DOHH2 (cell line): ENCODE results near the gene KLHL42.

Experiments used
- H3F3A ChIP-seq: fragments of 200-600 bp; sonication (generic), shearing (Covaris generic); 2 replicates; pipeline ENCODE4 v1.6.0; 2016; ENCODE audit warnings: antibody characterized with exemption, mild to moderate bottlenecking; ENCODE audit not compliant: control insufficient read depth, insufficient read depth
- H3K27ac ChIP-seq: fragments of 200-600 bp; sonication (generic); 2 replicates; pipeline ENCODE4 v1.5.1; 2014; ENCODE audit warnings: low read depth, mild to moderate bottlenecking, low read length, moderate library complexity
- H3K27me3 ChIP-seq: fragments of 200-600 bp; sonication (generic); 2 replicates; pipeline ENCODE4 v1.6.1; 2014; ENCODE audit warnings: mild to moderate bottlenecking, low read length, mixed read lengths; ENCODE audit not compliant: control insufficient read depth
- H3K36me3 ChIP-seq: fragments of 200-600 bp; sonication (generic); 2 replicates; pipeline ENCODE4 v1.6.1; 2014; ENCODE audit warnings: mild to moderate bottlenecking, low read length, moderate library complexity, mixed read lengths; ENCODE audit not compliant: control insufficient read depth
- H3K4me1 ChIP-seq: fragments of 200-600 bp; sonication (generic); 2 replicates; pipeline ENCODE4 v1.6.1; 2014; ENCODE audit warnings: mild to moderate bottlenecking, low read length, mixed read lengths; ENCODE audit not compliant: control insufficient read depth
- H3K4me2 ChIP-seq: fragments of 200-600 bp; sonication (generic); 2 replicates; pipeline ENCODE4 v1.6.0; 2014; ENCODE audit warnings: mild to moderate bottlenecking, low read length, moderate library complexity
- H3K4me3 ChIP-seq: fragments of 200-600 bp; sonication (generic); 2 replicates; pipeline ENCODE4 v1.5.1; 2014; ENCODE audit warnings: mild to moderate bottlenecking, low read length, mixed read lengths
- H3K79me2 ChIP-seq: fragments of 200-600 bp; sonication (generic); 2 replicates; pipeline ENCODE4 v1.6.1; 2014; ENCODE audit warnings: mild to moderate bottlenecking, low read length, mixed read lengths; ENCODE audit not compliant: control insufficient read depth
- H3K9me2 ChIP-seq: fragments of 200-600 bp; sonication (generic); replicated peaks from 2 replicates; pipeline ENCODE4 v1.6.1; 2014; ENCODE audit warnings: mild to moderate bottlenecking, low read length, mixed read lengths; ENCODE audit not compliant: control insufficient read depth
- H3K9me3 ChIP-seq: fragments of 200-600 bp; sonication (generic); 2 replicates; pipeline ENCODE4 v1.6.1; 2014; ENCODE audit warnings: antibody characterized with exemption, low read length, mixed read lengths; ENCODE audit not compliant: control insufficient read depth, insufficient read depth
- H4K20me1 ChIP-seq: fragments of 200-600 bp; sonication (generic); 2 replicates; pipeline ENCODE4 v1.6.0; 2014; ENCODE audit warnings: low read depth, mild to moderate bottlenecking, antibody characterized with exemption, low read length, moderate library complexity; ENCODE audit not compliant: control insufficient read depth, insufficient read depth
- EZH2phosphoT487 ChIP-seq: fragments of 200-600 bp; sonication (generic); IDR thresholded peaks from 2 replicates; pipeline ENCODE4 v1.6.1; 2017; ENCODE audit warnings: borderline replicate concordance, mild to moderate bottlenecking, antibody characterized with exemption, low read length, moderate library complexity, mixed read lengths
- TF ChIP-seq, protein P1 (sequence below): fragments of 200-600 bp; sonication (generic); IDR thresholded peaks from one replicate; pipeline ENCODE4 v1.5.1; 2014; ENCODE audit warnings: antibody characterized with exemption, mild to moderate bottlenecking, low read depth, low read length; ENCODE audit not compliant: poor library complexity, severe bottlenecking

KLHL42 gene

GRCh38 chr12:27747111-27747820 is 32.8 kb upstream of the KLHL42 start:
- Histone ChIP-seq H4K20me1 (no peaks in the 10 kb centered on the region), H3K36me3 (peaks cover 57% of the 10 kb centered on the region), H3K4me3 (no peak overlapping the region), H3K27ac (no peak overlapping the region), H3K79me2 (peaks cover 3% of the 10 kb centered on the region), H3K4me1 (no peaks in the 10 kb centered on the region), H3K27me3 (no peaks in the 10 kb centered on the region), H3K9me3 (no peaks in the 10 kb centered on the region), H3F3A (no peaks in the 10 kb centered on the region), H3K4me2 (no peak overlapping the region), H3K9me2 (no peaks in the 10 kb centered on the region)
- TF ChIP-seq, protein P1, sequence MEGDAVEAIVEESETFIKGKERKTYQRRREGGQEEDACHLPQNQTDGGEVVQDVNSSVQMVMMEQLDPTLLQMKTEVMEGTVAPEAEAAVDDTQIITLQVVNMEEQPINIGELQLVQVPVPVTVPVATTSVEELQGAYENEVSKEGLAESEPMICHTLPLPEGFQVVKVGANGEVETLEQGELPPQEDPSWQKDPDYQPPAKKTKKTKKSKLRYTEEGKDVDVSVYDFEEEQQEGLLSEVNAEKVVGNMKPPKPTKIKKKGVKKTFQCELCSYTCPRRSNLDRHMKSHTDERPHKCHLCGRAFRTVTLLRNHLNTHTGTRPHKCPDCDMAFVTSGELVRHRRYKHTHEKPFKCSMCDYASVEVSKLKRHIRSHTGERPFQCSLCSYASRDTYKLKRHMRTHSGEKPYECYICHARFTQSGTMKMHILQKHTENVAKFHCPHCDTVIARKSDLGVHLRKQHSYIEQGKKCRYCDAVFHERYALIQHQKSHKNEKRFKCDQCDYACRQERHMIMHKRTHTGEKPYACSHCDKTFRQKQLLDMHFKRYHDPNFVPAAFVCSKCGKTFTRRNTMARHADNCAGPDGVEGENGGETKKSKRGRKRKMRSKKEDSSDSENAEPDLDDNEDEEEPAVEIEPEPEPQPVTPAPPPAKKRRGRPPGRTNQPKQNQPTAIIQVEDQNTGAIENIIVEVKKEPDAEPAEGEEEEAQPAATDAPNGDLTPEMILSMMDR = no peak
- TF ChIP-seq EZH2phosphoT487 = no peak

GRCh38 chr12:27751386-27752047 is 28.5 kb upstream of the KLHL42 start:
- Histone ChIP-seq H4K20me1 (no peaks in the 10 kb centered on the region), H3K4me3 (no peak overlapping the region), H3K36me3 (peaks cover 51% of the 10 kb centered on the region), H3K9me3 (no peaks in the 10 kb centered on the region), H3K27ac (no peak overlapping the region), H3F3A (no peaks in the 10 kb centered on the region), H3K4me1 (no peaks in the 10 kb centered on the region), H3K27me3 (no peaks in the 10 kb centered on the region), H3K4me2 (no peak overlapping the region), H3K79me2 (peaks cover 3% of the 10 kb centered on the region), H3K9me2 (no peaks in the 10 kb centered on the region)
- TF ChIP-seq, protein P1 = no peak
- TF ChIP-seq EZH2phosphoT487 = no peak

DNA sequence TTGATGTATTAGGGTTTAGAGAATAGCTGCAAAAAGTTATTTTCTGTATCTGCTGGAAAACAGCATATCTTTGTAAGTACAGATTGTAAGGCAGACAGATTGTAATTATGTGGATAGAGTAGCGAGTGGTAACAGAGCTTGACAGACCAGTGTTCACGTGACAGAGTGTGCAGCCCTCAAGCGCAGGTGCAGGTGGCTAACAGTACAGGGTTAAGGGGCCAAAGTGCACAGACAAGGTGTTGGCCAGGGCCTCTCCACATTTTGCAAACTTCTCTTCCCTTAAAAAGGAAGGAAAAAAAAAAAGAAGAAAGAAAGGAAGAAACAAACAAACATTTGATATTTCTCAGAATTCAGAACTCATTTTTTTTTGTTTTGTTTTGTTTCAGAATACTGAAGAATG is 25.2 kb upstream of the KLHL42 start:
- H3K4me3 ChIP-seq = no peak overlapping the region
- H3F3A ChIP-seq = no peaks in the 10 kb centered on the region
- H3K9me3 ChIP-seq = no peaks in the 10 kb centered on the region
- peaks cover 37% of the 10 kb centered on the region for H3K36me3 ChIP-seq
- no peak overlapping the region for H3K27ac ChIP-seq
- no peaks in the 10 kb centered on the region for H3K27me3 ChIP-seq
- H3K4me2 ChIP-seq = no peak overlapping the region
- TF ChIP-seq, protein P1 = no peak
- no peak for TF ChIP-seq EZH2phosphoT487
- no peaks in the 10 kb centered on the region; the same call in 1 of the 2 replicates for H3K79me2 ChIP-seq
- no peaks in the 10 kb centered on the region for H4K20me1 ChIP-seq
- no peaks in the 10 kb centered on the region for H3K4me1 ChIP-seq
- no peaks in the 10 kb centered on the region for H3K9me2 ChIP-seq
